ENCODE results near the gene ZSWIM1. TPM values are rescaled to one million over a fixed set of nuclear protein-coding genes. Genes with fewer than 3 reads are reported as not detected.

The ZSWIM1 gene
- total RNA-seq, 1 experiment from 2014 or later = 13.4 TPM

GRCh38 chr20:45845452-45845851 is 35.6 kb upstream of the ZSWIM1 start:
- BruUV-seq (replicated peaks) = no TSS peak

GRCh38 chr20:45848421-45848820 is 32.6 kb upstream of the ZSWIM1 start:
- POLR2A ChIA-PET = no interaction called here
- H3K36me3 ChIP-seq (ENCODE audit: control insufficient read depth, insufficient read depth, low read length) = peaks cover 2% of the 10 kb centered on the region; the same call in 1 of the 2 replicates
- no peaks in the 10 kb centered on the region; the same call in 1 of the 2 replicates for H3K4me1 ChIP-seq (ENCODE audit: control insufficient read depth, insufficient read depth, low read length)
- H3K4me3 ChIP-seq (ENCODE audit: low read depth in 2 of 2, low read length in 2 of 2) = no peak overlapping the region
- in situ Hi-C loops (cut with HindIII; ENCODE audit: low pct_unique_long_range_greater_than_20kb, low sequenced_read_pairs) = no loop called here
- TF ChIP-seq POLR2AphosphoS5 (IDR thresholded peaks at IDR 0.05; ENCODE audit: low read depth, low read length) (no peak), REST (IDR thresholded peaks at IDR 0.05; ENCODE audit: insufficient read depth in 1 of 2, low read depth in 2 of 2, low read length in 1 of 2) (no peak), TCF7L2 (IDR thresholded peaks at IDR 0.05; ENCODE audit: low read depth, low read length) (no peak), SIN3A (IDR thresholded peaks at IDR 0.05; ENCODE audit: borderline replicate concordance, insufficient read depth, low read depth, low read length) (no peak)
- DNase-seq (ENCODE audit: low read depth, low spot score) (no peak), ATAC-seq (no peak)
- CTCF ChIA-PET = interaction anchor here (0.6 kb wide), 1 partner anchor 24 kb away, joined by 5 read pairs; no protein-coding TSS in a partner anchor
- H3K27me3 ChIP-seq (ENCODE audit: control insufficient read depth, insufficient read depth, low read length) = no peaks in the 10 kb centered on the region
- no peak overlapping the region for H3K27ac ChIP-seq (ENCODE audit: low read length)
- no peaks in the 10 kb centered on the region for H3K9me3 ChIP-seq (ENCODE audit: control insufficient read depth, insufficient read depth, low read depth, low read length)
- intact Hi-C loops (cut with micrococcal nuclease; ENCODE audit: unreplicated experiment) = no loop called here
- no TSS peak for BruUV-seq (replicated peaks)

More at GRCh38 chr20:45845452-45845851, 35.6 kb upstream of the ZSWIM1 start:
- ChIA-PET CTCF (interaction anchor here (0.6 kb wide), 1 partner anchor 16 kb away, joined by 3 read pairs; no protein-coding TSS in a partner anchor), POLR2A (no interaction called here)
- H3K4me3 ChIP-seq (ENCODE audit: low read depth in 2 of 2, low read length in 2 of 2) = no peak overlapping the region
- H3K27me3 ChIP-seq (ENCODE audit: control insufficient read depth, insufficient read depth, low read length) = no peaks in the 10 kb centered on the region
- no peak for ATAC-seq
- no peak for DNase-seq (ENCODE audit: low read depth, low spot score)
- H3K27ac ChIP-seq (ENCODE audit: low read length) = no peak overlapping the region
- in situ Hi-C loops (cut with HindIII; ENCODE audit: low pct_unique_long_range_greater_than_20kb, low sequenced_read_pairs) (no loop called here), intact Hi-C loops (cut with micrococcal nuclease; ENCODE audit: unreplicated experiment) (no loop called here)
- no peaks in the 10 kb centered on the region for H3K9me3 ChIP-seq (ENCODE audit: control insufficient read depth, insufficient read depth, low read depth, low read length)
- H3K36me3 ChIP-seq (ENCODE audit: control insufficient read depth, insufficient read depth, low read length) = 0 out of 2 replicates have a peak, but pooled peaks cover 2% of the 10 kb centered on the region
- peaks cover 5% of the 10 kb centered on the region for H3K4me1 ChIP-seq (ENCODE audit: control insufficient read depth, insufficient read depth, low read length)
- TF ChIP-seq CTCF (IDR thresholded peaks at IDR 0.05) (no peak), SIN3A (IDR thresholded peaks at IDR 0.05; ENCODE audit: borderline replicate concordance, insufficient read depth, low read depth, low read length) (no peak), TCF7L2 (IDR thresholded peaks at IDR 0.05; ENCODE audit: low read depth, low read length) (no peak), REST (IDR thresholded peaks at IDR 0.05; ENCODE audit: insufficient read depth in 1 of 2, low read depth in 2 of 2, low read length in 1 of 2) (no peak), POLR2AphosphoS5 (IDR thresholded peaks at IDR 0.05; ENCODE audit: low read depth, low read length) (no peak)

Measured in Panc1 (cell line).